Stimulated activated CD4-positive, alpha-beta T cell treated with anti-CD3 and anti-CD28 coated beads, Interleukin-4, amount 100 ng/mL, for 1 hour (primary cell): ENCODE results near the gene ARID4A.
"Not testable (repeated sequence)": the region's sequence is repeated elsewhere in the genome, so short reads cannot be mapped to it uniquely, and the experiment has no call there.

Source experiments
- DNase-seq: peaks from one replicate; pipeline ENCODE4 v3.0.0-alpha.2; 2020

ARID4A gene, protein sequence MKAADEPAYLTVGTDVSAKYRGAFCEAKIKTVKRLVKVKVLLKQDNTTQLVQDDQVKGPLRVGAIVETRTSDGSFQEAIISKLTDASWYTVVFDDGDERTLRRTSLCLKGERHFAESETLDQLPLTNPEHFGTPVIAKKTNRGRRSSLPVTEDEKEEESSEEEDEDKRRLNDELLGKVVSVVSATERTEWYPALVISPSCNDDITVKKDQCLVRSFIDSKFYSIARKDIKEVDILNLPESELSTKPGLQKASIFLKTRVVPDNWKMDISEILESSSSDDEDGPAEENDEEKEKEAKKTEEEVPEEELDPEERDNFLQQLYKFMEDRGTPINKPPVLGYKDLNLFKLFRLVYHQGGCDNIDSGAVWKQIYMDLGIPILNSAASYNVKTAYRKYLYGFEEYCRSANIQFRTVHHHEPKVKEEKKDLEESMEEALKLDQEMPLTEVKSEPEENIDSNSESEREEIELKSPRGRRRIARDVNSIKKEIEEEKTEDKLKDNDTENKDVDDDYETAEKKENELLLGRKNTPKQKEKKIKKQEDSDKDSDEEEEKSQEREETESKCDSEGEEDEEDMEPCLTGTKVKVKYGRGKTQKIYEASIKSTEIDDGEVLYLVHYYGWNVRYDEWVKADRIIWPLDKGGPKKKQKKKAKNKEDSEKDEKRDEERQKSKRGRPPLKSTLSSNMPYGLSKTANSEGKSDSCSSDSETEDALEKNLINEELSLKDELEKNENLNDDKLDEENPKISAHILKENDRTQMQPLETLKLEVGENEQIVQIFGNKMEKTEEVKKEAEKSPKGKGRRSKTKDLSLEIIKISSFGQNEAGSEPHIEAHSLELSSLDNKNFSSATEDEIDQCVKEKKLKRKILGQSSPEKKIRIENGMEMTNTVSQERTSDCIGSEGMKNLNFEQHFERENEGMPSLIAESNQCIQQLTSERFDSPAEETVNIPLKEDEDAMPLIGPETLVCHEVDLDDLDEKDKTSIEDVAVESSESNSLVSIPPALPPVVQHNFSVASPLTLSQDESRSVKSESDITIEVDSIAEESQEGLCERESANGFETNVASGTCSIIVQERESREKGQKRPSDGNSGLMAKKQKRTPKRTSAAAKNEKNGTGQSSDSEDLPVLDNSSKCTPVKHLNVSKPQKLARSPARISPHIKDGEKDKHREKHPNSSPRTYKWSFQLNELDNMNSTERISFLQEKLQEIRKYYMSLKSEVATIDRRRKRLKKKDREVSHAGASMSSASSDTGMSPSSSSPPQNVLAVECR

DNA sequence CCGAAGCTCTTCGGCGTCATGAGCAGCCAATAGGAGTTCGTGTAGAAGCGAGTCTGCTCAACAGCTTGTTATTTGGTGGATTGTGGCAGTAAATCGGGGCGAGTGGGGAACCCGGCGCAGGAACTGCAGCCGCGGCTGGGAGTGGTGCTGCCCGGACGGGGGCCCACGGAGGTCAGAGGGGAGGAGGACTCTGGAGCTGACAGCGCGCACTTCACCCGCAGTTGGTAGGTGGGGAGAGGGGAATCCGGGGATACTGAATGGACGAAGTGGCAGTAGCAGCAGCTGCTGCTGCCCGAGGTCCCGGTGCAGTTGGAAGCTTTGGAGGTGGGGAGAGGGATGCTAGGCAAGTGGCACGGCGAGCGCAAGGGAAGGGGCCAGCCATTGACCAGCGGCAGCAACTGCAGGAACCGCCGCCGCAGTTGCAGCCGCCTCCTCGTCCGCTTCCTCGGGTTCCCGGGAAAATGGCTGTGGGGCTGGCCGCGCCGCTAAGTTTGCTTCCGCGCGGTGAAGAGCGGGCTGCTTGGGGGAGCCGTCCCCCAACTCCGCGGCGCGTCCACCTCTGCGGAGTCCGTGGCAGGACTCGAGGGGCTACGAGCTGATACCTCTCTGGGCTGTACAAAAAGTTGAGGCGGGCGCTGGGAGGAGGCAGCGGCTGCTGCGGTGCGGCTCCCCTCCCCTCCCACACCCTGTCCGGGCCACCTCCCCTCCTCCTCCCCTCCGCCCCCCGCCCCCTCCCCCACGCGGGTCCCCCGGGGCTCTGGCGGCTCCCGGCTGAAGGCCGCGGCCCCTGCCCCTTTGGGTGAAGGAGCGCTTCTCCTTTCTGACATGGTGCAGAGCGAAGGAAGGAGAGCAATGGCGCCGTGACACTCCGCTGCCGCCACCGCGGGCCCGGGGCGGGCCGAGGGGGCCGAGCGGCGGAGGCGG, at the start of gene ARID4A:
Gene ARID4A (plus strand): TSS at position 79 of the 924 bp plus-strand sequence. CDS start 1,300 bp downstream, outside the sequence.
- DNase-seq = peak; percentile 71

- no peak for DNase-seq
Observed at GRCh38 chr14:58249611-58250010, 48.7 kb upstream of the ARID4A start.

DNA sequence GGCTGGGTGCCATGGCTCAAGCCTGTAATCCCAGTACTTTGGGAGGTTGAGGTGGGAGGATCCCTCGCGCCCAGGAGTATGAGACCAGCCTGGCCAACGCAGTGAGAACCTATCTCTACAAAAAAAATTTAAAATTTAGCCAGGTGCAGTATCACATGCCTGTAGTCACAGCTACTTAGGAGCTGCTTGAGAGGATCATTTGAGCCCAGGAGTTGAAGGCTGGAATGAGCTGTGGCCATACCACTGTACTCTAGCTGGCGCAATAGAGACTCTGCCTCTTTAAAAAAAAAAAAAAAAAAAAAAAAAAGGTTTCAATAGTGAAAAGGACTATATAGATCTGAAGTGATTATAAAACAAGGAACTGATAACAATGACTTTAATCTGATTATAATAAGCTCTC, 40.2 kb upstream of the ARID4A start:
- no peak for DNase-seq

- not testable (repeated sequence) for DNase-seq
Observed at GRCh38 chr14:58262005-58262404, 36.4 kb upstream of the ARID4A start.

GRCh38 chr14:58265401-58265800, 33.0 kb upstream of the ARID4A start:
- no peak for DNase-seq

DNA sequence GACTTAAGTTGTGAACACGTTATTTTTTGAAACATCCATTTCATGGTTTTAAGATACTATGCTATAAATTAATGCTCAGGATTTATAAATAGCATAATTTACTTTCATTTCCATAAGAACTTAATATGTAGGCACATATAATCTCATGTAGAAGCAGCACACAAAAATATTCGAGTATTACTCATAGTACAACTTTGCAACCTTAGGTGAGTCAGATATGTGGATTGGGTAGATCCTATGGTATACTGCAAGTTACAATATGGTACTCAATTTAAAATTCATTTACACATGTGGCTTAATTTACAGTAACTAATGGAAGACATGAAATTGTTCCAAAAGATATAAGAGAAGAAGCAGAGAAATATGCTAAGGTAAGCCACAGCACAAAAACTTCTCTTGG, 27.7 kb upstream of the ARID4A start:
- DNase-seq = no peak

DNA sequence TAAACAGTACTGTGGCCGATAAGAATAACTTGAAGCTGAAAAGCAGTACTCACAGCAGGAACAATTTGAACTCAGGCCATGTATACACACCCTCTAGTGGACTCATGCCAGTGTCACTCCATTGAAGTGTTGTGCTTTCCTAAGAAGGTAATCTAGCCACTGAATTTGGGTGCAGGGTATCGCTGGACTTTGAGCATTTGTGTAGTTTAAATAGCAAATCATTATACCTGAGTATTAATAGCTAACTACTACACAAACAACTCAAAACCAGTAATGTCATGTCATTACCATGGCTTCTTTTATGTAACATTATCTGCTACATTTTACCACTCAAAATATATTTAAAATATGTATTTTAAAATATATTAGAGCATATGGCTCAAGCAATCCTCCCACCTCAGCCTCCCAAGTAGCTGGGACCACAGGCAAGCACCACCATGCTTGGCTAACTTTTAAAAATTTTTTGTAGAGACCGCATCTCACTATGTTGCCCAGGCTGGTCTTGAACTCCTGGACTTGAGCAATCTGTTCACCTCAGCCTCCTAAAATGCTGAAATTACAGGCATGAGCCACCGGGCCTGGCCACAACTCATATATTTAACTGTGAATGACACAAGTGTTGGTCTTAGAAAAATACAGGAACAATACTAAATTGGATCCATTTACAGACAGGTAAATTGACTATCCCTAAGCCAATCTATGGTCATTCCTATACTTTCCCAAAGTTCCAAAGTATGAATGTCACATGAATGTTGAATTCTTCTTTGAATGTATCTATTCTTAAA, 25.6 kb upstream of the ARID4A start:
- DNase-seq = no peak

- no peak for DNase-seq
Observed at GRCh38 chr14:58274881-58275280, 23.5 kb upstream of the ARID4A start.

DNA sequence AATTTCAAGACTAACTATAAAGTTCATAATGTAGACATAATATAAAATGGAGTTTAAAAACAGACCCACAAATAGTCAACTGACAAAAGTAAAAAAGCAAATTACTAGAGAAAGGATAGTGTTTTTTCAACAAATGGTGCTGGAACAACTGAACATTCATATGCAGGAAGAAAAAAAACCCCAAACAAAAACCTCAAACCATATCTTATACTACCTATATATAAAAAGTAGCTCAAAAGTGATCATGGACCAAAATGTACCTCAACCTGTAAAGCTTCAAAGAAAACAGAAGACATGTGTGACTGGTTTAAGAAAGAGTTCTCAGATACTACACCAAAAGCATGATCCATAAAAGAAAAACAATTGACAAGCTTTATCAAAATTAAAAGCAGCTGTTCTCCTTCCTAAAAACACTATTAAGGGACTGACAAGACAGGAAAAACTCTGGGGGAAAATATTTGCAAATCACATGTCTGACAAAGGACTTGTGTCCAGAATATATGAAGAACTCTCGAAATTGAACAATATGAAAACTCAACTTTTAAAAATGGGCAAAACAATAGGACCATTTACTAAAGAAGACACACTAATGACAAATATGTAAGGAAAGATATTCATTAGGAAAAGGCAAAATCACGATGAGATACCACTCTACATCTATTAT, 22.7 kb upstream of the ARID4A start:
- no peak for DNase-seq

- DNase-seq = no peak
Observed at GRCh38 chr14:58276208-58276607, 22.1 kb upstream of the ARID4A start.

GRCh38 chr14:58278177-58278576, 20.2 kb upstream of the ARID4A start:
- no peak for DNase-seq

- no peak for DNase-seq
Observed at GRCh38 chr14:58280954-58281787, 17.2 kb upstream of the ARID4A start.

- no peak for DNase-seq
Observed at GRCh38 chr14:58281969-58282368, 16.4 kb upstream of the ARID4A start.

DNA sequence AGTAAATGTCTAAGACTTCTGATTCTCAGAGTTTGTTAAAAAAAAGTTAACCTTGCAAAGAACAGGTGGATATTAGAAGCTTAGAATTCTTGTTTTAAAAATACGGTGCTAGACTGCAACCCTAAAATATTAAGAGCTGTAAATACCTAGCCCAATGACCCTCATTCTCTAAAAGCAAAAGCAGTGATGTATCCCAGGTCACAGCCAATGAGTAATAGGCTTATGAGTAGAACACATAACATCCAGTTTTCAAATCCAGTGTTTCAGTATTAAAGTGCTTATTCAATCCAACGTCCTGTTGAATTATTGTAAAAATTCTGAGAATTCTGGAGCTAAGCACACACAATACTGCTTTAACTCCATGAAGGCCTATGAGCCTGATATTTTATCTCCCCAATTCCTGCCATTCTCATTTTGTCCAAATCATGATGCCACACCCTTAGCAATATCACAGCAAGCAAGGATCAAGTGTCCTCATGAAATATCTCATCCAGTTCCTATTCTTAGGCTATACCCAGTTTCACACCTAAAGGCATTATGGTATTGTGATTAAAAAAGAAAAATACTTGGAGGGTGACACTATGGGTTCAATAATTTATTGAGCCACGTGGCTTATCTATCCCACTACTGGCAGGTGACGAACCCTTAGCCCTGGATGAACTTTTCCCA, 15.3 kb upstream of the ARID4A start:
- DNase-seq = no peak

DNA sequence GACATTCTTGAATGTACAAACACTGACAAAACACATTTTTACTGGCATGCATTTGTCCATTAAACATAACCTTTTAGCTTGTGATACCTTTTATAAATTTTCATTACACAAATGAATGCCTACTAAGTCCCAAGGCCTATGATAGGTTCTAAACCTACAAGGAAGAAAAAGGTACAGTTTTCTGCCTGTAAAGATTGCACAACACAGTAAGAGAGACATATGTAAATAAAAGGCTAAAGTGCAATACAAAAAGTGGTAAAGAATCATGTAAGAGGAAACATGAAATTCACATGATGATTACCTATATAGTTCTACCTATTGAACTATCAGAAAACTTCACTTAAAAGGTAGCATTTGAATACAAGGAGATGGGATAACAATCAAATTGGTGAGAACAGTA, 14.6 kb upstream of the ARID4A start:
- no peak for DNase-seq

DNA sequence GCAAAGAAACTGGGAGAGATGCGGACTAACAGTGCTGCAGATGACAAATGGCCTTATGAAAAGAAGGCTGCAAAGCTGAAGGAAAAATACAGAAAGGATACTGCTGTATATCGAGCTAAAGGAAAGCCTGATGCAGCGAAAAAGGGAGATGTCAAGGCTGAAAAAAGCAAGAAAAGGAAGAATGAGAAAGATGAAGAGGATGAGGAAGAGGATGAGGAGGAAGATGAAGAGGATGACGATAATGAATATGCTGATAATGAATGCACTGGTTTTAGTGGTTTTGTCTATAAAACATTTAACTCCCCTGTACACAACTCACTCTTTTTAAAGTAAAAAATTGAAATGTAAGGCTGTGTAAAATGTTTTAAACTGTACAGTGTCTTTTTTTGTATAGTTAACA, 13.2 kb upstream of the ARID4A start:
- DNase-seq = no peak

- no peak for DNase-seq
Observed at GRCh38 chr14:58287607-58288042, 10.7 kb upstream of the ARID4A start.

DNA sequence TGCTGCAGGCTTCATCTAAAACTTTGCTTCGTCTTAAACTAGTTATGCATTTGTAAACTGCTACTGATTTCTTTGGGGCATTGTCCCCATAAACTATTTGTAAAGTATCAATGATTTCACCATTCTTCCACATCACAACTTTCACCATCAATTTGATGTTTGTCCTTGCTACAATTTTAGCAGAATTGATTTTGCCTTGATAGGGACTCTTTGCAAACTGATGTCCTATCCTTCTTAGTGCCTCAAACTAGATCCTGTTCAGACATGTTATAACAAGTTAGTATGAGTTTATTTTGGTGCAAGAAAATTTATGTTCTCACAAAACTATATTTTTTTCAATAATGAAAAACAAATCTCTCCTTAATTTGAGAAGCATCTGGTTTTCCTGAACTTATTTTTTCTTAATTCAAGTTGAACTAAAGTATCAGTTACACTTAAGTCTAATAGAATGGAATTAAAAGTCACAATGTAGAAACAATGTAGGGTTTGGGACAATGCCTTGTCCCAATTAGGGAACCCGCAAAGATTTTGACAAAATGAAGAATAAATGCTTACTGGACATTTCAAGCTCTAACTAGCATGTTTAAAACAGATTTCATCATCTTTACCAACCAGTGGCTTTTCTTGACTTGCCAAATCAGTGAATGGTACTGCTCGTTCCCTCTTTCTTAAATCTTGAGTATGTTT, 10.1 kb upstream of the ARID4A start:
- no peak for DNase-seq
